Central memory CD8-positive, alpha-beta T cell (primary cell): ENCODE data around the gene ACOT13.
"Not testable (repeated sequence)": the region's sequence is repeated elsewhere in the genome, so short reads cannot be mapped to it uniquely, and the experiment has no call there.

Source experiments
- ATAC-seq: fragments of 150-1000 bp; cut with Tn5 transposase; replicated peaks from 2 replicates; pipeline ENCODE4 v1.10.0; 2022; ENCODE audit warnings: mild to moderate bottlenecking, moderate FRiP score, moderate number of reproducible peaks; ENCODE audit not compliant: poor library complexity, severe bottlenecking; ENCODE audit errors: extremely low read depth
- DNase-seq, 2 donors: peaks; one replicate each; pipeline ENCODE4 v3.0.0; 2021; ENCODE audit warnings: low spot score in 2 of 2
- H3K27ac Mint-ChIP-seq: one replicate; pipeline ENCODE4 v1.8.0; 2022; ENCODE audit warnings: low read depth, mild to moderate bottlenecking, moderate library complexity, mixed read lengths
- H3K27me3 Mint-ChIP-seq: one replicate; pipeline ENCODE4 v1.8.0; 2022; ENCODE audit warnings: mixed read lengths
- H3K36me3 Mint-ChIP-seq: one replicate; pipeline ENCODE4 v1.8.0; 2022; ENCODE audit warnings: mild to moderate bottlenecking, moderate library complexity, mixed read lengths; ENCODE audit not compliant: insufficient read depth
- H3K4me1 Mint-ChIP-seq: one replicate; pipeline ENCODE4 v1.8.0; 2022; ENCODE audit warnings: mixed read lengths
- H3K4me3 Mint-ChIP-seq: one replicate; pipeline ENCODE4 v1.8.0; 2022; ENCODE audit warnings: mild to moderate bottlenecking, moderate library complexity, mixed read lengths
- H3K9me3 Mint-ChIP-seq: one replicate; pipeline ENCODE4 v1.8.0; 2022; ENCODE audit warnings: mixed read lengths

The ACOT13 gene

GRCh38 chr6:24666097-24666640 is 708 bp upstream of the ACOT13 start:
- peaks cover 74% of the 10 kb centered on the region for H3K4me1 Mint-ChIP-seq
- H3K27me3 Mint-ChIP-seq: no peaks in the 10 kb centered on the region
- ATAC-seq: peak; percentile 47
- peaks cover 31% of the 10 kb centered on the region for H3K36me3 Mint-ChIP-seq
- peak overlapping the region; percentile 96 for H3K27ac Mint-ChIP-seq
- peak overlapping the region; percentile 98 for H3K4me3 Mint-ChIP-seq
- no peak for DNase-seq
- H3K9me3 Mint-ChIP-seq: no peaks in the 10 kb centered on the region

DNA sequence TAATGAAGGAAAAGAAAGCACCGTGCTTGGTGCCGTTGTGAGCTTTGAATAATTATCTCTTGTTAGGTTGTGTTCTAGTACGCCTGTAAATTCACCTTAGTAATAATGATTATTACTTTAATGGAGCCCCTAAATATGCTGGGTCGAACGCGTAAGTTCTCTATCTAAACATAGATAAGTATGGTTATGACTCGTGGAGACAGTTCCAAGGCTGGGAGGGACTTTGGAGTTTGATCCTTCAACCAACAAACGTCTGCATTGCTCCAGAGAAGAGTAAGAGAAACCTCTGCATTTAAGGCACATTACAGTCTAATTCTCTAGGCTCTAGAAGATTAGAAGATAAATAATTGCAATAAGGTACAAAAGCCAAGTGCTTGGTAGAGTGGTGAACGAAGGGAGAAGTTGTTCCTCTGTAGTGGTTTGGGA is 514 bp downstream of the ACOT13 start:
- Mint-ChIP-seq H3K27ac (peak overlapping the region; percentile 96), H3K4me1 (peaks cover 61% of the 10 kb centered on the region), H3K27me3 (no peaks in the 10 kb centered on the region), H3K36me3 (peaks cover 26% of the 10 kb centered on the region), H3K9me3 (no peaks in the 10 kb centered on the region), H3K4me3 (peak overlapping the region; percentile 98)
- DNase-seq (no peak), ATAC-seq (no peak)

DNA sequence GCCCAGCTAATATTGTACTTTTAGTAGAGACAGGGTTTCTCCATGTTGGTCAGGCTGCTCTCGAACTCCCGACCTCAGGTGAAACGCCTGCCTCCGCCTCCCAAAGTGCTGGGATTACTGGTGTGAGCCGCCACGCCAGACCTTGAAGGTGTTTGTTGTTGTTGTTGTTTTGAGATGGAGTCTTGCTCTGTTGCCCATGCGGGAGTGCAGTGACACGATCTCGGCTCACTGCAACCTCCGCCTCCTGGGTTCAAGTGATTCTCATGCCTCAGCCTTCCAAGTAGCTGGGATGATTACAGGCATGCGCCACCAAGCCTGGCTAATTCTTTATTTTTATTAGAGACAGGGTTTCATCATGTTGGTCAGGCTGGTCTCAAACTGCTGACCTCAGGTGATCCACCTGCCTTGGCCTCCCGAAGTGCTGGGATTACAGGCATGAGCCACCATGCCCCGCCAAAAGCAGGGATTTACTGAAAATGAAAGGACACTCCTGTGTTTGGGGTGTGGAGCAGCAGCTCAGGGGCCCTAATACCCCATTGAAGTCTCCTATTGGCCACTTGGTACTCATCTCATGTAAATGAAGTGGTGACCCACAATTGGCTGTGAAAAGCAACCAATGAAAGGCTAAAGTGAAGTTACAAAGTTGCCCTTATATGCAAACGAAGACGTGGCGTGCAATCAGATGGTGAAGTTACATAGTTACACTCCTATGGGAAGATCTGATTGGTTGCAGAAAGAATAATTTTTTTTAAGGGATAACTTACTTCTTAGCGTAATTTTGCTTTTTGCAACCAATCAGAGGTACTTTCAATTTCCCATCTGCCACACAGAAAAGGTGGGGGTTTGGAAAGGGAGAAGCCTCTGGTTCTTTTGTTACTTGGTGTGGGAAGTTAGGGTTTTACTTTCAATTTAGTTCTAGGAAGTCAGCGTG is 1.5 kb downstream of the ACOT13 start:
- Mint-ChIP-seq H3K4me1 (peaks cover 52% of the 10 kb centered on the region), H3K4me3 (peak overlapping the region; percentile 98), H3K36me3 (peaks cover 26% of the 10 kb centered on the region)
- not testable (repeated sequence) for H3K27me3 Mint-ChIP-seq, H3K27ac Mint-ChIP-seq, H3K9me3 Mint-ChIP-seq, DNase-seq, ATAC-seq

GRCh38 chr6:24668997-24669361 is 2.1 kb downstream of the ACOT13 start:
- H3K4me3 Mint-ChIP-seq: no peak overlapping the region
- H3K27me3 Mint-ChIP-seq: no peaks in the 10 kb centered on the region
- peaks cover 46% of the 10 kb centered on the region for H3K4me1 Mint-ChIP-seq
- H3K36me3 Mint-ChIP-seq: peaks cover 20% of the 10 kb centered on the region
- H3K9me3 Mint-ChIP-seq: no peaks in the 10 kb centered on the region
- H3K27ac Mint-ChIP-seq: no peak overlapping the region
- ATAC-seq: no peak
- no peak for DNase-seq

DNA sequence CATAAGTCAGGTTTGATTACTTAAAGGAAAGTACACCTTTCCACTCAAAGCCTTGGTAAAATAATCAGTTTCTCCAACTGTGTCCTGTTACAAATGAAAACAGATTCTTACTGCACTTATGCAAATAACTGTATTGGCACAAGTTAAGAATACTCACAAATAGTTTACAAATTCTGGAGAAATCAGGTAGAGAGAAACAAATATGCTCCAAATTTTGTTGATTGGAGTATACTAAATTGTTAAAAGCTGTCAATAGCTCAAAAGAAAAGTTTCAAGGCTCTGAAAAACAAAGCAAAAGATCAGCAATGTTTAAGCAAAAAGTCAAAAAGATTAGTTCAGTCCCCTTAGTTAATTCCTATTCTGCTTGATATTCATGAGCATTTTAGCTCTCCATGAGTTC is 3.6 kb downstream of the ACOT13 start:
- H3K27me3 Mint-ChIP-seq, H3K27ac Mint-ChIP-seq: not testable (repeated sequence)
- peaks cover 19% of the 10 kb centered on the region for H3K36me3 Mint-ChIP-seq

DNA sequence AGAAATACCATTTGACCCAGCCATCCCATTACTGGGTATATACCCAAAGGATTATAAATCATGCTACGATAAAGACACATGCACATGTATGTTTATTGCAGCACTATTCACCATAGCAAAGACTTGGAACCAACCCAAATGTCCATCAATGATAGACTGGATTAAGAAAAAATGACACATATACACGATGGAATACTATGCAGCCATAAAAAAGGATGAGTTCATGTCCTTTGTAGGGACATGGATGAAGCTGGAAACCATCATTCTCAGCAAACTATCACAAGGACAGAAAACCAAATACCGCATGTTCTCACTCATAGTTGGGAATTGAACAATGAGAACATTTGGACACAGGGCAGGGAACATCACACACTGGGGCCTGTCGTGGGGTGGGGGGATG is 4.2 kb downstream of the ACOT13 start:
- H3K4me3 Mint-ChIP-seq, DNase-seq, H3K27me3 Mint-ChIP-seq, H3K27ac Mint-ChIP-seq, ATAC-seq, H3K9me3 Mint-ChIP-seq: not testable (repeated sequence)
- peaks cover 18% of the 10 kb centered on the region for H3K36me3 Mint-ChIP-seq
- peaks cover 26% of the 10 kb centered on the region for H3K4me1 Mint-ChIP-seq

More for the DNA sequence above, 3.6 kb downstream of the ACOT13 start:
- not testable (repeated sequence) for ATAC-seq, DNase-seq, H3K4me3 Mint-ChIP-seq, H3K9me3 Mint-ChIP-seq
- peaks cover 32% of the 10 kb centered on the region for H3K4me1 Mint-ChIP-seq

DNA sequence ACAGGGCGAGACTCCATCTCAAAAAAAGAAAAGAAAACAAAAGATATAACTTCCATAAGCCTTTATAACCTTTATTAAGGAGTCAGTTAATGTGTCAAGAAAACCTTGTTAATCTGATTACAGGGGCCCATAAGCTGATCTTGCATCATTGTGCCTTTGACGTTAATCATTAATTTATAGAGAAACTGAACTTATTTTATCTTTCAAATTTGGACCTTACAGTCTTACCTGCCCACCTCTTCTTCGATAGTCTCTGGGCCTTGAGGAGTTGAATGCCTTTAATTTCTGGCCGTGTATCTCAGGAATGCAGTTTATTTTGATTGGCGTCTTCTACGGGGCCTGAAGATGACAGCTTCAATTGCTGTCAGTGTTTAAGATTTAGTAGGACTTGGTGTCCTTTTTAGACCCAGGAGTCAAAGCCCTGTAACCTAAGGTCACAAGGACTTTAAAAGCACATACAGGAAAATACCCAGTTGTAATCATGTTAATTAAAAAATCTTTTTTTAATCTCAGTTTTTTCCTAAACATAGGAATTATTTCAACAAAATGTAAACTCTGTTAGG is 5.8 kb downstream of the ACOT13 start:
- peaks cover 3% of the 10 kb centered on the region for H3K36me3 Mint-ChIP-seq
- H3K27ac Mint-ChIP-seq: no peak overlapping the region
- DNase-seq (no peak), ATAC-seq (no peak)
- H3K4me1 Mint-ChIP-seq: peaks cover 15% of the 10 kb centered on the region
- H3K27me3 Mint-ChIP-seq: no peaks in the 10 kb centered on the region
- no peaks in the 10 kb centered on the region for H3K9me3 Mint-ChIP-seq
- no peak overlapping the region for H3K4me3 Mint-ChIP-seq

- Mint-ChIP-seq H3K9me3 (no peaks in the 10 kb centered on the region), H3K27ac (no peak overlapping the region)
Observed at GRCh38 chr6:24673625-24674024, 6.7 kb downstream of the ACOT13 start.

DNA sequence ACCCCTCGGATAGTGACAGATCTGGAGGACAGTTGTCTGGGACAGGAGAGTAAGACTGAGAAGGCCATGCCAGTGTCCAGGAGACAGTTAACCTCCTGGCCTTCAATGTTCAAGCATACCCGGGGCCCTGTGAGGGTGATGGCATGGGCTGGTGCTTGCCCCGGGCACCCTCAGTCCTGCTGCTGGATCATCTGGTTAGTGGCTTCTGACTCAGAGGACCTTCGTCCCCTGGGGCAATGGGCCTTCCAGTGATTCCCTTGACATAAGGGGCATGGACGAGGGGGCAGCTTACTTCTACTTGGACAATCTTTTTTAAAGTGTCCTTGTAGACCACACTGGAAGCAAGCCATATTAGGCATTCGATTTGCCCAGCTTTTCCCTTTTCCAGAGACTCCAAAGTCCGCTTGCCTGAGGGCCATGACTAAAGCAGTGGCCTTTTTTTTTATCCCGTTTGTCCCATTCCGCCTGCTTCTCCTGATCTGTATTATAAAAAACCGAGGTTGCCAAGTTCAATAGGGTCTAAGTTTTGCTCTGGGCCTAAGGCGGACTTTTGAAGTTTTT is 12.0 kb downstream of the ACOT13 start:
- not testable (repeated sequence) for DNase-seq, H3K4me3 Mint-ChIP-seq, H3K27ac Mint-ChIP-seq, H3K36me3 Mint-ChIP-seq, H3K27me3 Mint-ChIP-seq, ATAC-seq, H3K4me1 Mint-ChIP-seq, H3K9me3 Mint-ChIP-seq

More at GRCh38 chr6:24673625-24674024, 6.7 kb downstream of the ACOT13 start:
- Mint-ChIP-seq H3K4me1 (peaks cover 9% of the 10 kb centered on the region), H3K27me3 (no peaks in the 10 kb centered on the region), H3K4me3 (no peak overlapping the region), H3K36me3 (peaks cover 2% of the 10 kb centered on the region)
- no peak for DNase-seq
- ATAC-seq: no peak

GRCh38 chr6:24680582-24680981 is 13.7 kb downstream of the ACOT13 start:
- Mint-ChIP-seq H3K4me1 (peaks cover 4% of the 10 kb centered on the region), H3K27ac (no peak overlapping the region), H3K4me3 (no peak overlapping the region), H3K27me3 (no peaks in the 10 kb centered on the region), H3K9me3 (no peaks in the 10 kb centered on the region), H3K36me3 (no peaks in the 10 kb centered on the region)
- ATAC-seq (no peak), DNase-seq (no peak)

DNA sequence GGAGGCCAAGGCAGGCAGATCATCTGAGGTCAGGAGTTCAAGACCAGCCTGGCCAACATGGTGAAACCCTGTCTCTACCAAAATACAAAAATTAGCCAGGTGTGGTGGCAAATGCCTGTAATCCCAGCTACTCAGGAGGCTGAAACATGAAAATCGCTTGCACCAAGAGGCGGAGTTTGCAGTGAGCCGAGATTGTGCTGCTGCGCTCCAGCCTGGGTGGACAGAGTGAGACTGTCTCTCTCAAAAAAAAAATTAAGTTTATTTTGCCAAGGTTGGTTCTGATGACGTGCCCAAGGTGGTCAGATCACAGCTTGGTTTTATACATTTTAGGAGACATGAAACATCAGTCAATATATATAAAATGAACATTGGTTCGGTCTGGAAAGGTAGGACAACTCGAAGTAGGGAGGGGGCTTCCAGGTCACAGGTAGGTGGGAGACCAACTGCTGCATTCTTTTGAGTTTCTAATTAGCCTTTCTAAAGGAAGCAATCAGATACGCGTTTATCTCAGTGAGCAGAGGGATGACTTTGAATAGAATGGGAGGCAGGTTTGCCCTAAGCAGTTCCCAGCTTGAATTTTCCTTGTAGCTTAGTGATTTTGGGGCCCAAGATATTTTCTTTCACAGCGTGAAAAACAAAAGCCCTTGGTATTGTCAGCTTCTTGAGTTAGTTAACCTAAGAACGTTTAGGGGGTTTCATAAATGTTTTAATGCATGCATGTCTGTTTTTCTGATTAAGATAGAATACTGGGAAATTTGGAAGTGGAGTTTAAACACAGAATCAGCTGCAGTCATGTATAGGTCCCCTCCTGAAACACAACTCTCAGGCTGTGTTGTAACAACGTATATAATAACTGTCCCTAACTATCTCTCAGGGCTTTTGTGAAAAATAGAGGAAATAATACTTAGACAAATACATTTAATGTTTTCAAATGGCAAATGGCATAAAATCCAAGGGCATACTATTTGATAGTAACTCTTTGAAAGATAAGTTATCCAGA is 16.7 kb downstream of the ACOT13 start:
- no peak for DNase-seq
- ATAC-seq: no peak
- Mint-ChIP-seq H3K9me3 (no peaks in the 10 kb centered on the region), H3K27ac (no peak overlapping the region), H3K27me3 (no peaks in the 10 kb centered on the region), H3K4me1 (no peaks in the 10 kb centered on the region), H3K36me3 (peaks cover 2% of the 10 kb centered on the region), H3K4me3 (no peak overlapping the region)

DNA sequence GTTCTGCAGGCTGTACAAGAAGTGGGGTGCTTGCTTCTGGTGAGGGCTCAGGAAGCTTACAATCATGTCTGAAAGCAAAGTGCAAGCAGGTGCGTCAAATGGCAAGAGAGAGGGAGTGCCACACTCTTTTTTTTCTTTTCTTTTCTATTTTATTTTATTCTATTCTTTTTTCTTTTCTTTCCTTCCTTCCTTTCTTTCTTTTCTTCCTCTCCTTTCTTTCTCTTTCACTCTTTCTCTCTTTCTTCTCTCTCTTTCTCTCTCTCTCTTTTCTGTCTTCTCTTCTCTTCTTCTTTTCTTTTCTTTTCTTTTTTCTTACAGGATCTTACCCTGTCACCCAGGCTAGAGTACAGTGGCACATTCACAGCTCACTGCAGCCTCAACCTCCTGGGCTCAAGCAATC is 19.5 kb downstream of the ACOT13 start:
- no peaks in the 10 kb centered on the region for H3K4me1 Mint-ChIP-seq
- H3K4me3 Mint-ChIP-seq: no peak overlapping the region
- DNase-seq: no peak
- peaks cover 4% of the 10 kb centered on the region for H3K36me3 Mint-ChIP-seq
- no peaks in the 10 kb centered on the region for H3K9me3 Mint-ChIP-seq
- no peak for ATAC-seq
- no peak overlapping the region for H3K27ac Mint-ChIP-seq
- H3K27me3 Mint-ChIP-seq: no peaks in the 10 kb centered on the region
